ENCODE data around the gene NPM1. TPM values are rescaled to one million over a fixed set of nuclear protein-coding genes. Genes with fewer than 3 reads are reported as not detected.

Gene NPM1
- total RNA-seq, 1 experiment from 2014 or later, result 2,693 TPM

DNA sequence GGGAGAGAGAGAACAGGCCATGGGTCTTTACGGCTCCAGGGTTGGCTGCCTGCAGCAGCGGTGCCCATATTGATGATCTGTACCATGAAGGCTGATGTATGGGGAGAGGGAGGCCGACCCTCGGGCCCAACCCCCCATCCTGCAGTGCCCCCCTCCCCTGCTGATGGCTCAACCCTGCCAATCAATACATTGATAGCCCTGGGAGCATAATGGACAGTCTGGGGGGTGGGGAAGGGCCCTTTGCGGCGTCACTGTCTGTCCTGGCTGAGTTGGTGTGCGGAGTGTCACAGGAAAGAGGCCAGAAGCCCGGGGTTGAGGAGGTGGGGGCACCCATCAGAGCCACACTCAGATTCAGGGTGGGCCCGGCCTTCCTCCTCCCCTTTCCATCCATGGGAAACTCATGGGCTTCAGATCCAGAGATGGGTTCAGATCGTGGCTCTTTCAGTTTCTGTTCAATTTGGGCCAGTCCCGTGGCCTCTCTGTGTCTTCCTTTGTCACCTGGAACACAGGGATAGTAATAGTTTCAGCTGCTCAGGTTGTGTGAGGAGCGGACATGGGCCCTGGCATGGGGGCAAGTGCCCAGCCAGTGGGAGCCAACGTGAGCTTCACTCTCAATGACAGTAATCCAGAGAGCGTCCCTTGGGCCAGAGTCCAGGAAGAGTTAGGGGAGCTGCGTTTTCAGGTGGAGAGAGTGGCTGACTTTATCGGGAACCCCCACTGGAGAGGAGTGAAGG, 41.3 kb downstream of the NPM1 start:
- Histone ChIP-seq H2AFZ (ENCODE audit: low read depth, low read length, poor library complexity, severe bottlenecking) (no peak overlapping the region), H3K9me3 (ENCODE audit: control insufficient read depth in 1 of 2, insufficient read depth in 1 of 2, low read depth in 1 of 2, low read length in 2 of 2) (no peaks in the 10 kb centered on the region), H3K79me2 (ENCODE audit: insufficient read depth, low read length) (no peaks in the 10 kb centered on the region), H3K27me3 (ENCODE audit: insufficient read depth, low read length) (no peaks in the 10 kb centered on the region), H3K27ac (ENCODE audit: low read depth, low read length) (no peak overlapping the region), H4K20me1 (ENCODE audit: insufficient read depth) (no peaks in the 10 kb centered on the region), H3K4me1 (ENCODE audit: control insufficient read depth in 1 of 2, insufficient read depth in 2 of 2, low read length in 2 of 2) (peaks cover 9 to 12% of the 10 kb centered on the region in 2 experiments), H3K4me2 (ENCODE audit: low read length) (no peak overlapping the region), H3K9me2 (ENCODE audit: insufficient read depth) (no peaks in the 10 kb centered on the region), H3K36me3 (ENCODE audit: control insufficient read depth in 1 of 2, insufficient read depth in 2 of 2, low read length in 2 of 2) (no peaks in the 10 kb centered on the region), H3K9ac (ENCODE audit: low read length) (no peak overlapping the region), H3K4me3 (replicated peaks in 1 of 2; ENCODE audit: low read depth in 1 of 2, low read length in 2 of 2) (no peak overlapping the region)
- CTCF ChIA-PET, result no interaction called here
- intact Hi-C loops (cut with micrococcal nuclease), result no loop called here
- BruUV-seq (replicated peaks), result no TSS peak
- ATAC-seq (no peak), DNase-seq (ENCODE audit: low read depth, low spot score) (no peak)
- TF ChIP-seq, protein P1, sequence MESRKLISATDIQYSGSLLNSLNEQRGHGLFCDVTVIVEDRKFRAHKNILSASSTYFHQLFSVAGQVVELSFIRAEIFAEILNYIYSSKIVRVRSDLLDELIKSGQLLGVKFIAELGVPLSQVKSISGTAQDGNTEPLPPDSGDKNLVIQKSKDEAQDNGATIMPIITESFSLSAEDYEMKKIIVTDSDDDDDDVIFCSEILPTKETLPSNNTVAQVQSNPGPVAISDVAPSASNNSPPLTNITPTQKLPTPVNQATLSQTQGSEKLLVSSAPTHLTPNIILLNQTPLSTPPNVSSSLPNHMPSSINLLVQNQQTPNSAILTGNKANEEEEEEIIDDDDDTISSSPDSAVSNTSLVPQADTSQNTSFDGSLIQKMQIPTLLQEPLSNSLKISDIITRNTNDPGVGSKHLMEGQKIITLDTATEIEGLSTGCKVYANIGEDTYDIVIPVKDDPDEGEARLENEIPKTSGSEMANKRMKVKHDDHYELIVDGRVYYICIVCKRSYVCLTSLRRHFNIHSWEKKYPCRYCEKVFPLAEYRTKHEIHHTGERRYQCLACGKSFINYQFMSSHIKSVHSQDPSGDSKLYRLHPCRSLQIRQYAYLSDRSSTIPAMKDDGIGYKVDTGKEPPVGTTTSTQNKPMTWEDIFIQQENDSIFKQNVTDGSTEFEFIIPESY (IDR thresholded peaks at IDR 0.05; ENCODE audit: extremely low read depth, insufficient replicate concordance, low read length), result no peak
- TF ChIP-seq, protein P2, sequence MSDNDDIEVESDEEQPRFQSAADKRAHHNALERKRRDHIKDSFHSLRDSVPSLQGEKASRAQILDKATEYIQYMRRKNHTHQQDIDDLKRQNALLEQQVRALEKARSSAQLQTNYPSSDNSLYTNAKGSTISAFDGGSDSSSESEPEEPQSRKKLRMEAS (IDR thresholded peaks at IDR 0.05), result no peak
- TF ChIP-seq EZH2phosphoT487 (IDR thresholded peaks at IDR 0.05; ENCODE audit: borderline replicate concordance) (no peak), JUND (IDR thresholded peaks at IDR 0.05) (no peak), ZFX (IDR thresholded peaks at IDR 0.05) (no peak), EZH2 (IDR thresholded peaks at IDR 0.05) (no peak), CBX3 (IDR thresholded peaks at IDR 0.05; ENCODE audit: low read depth) (no peak), TCF7L2 (IDR thresholded peaks at IDR 0.05; ENCODE audit: borderline replicate concordance, extremely low read depth, insufficient read depth, insufficient read length) (no peak)
- TF ChIP-seq, protein P3, sequence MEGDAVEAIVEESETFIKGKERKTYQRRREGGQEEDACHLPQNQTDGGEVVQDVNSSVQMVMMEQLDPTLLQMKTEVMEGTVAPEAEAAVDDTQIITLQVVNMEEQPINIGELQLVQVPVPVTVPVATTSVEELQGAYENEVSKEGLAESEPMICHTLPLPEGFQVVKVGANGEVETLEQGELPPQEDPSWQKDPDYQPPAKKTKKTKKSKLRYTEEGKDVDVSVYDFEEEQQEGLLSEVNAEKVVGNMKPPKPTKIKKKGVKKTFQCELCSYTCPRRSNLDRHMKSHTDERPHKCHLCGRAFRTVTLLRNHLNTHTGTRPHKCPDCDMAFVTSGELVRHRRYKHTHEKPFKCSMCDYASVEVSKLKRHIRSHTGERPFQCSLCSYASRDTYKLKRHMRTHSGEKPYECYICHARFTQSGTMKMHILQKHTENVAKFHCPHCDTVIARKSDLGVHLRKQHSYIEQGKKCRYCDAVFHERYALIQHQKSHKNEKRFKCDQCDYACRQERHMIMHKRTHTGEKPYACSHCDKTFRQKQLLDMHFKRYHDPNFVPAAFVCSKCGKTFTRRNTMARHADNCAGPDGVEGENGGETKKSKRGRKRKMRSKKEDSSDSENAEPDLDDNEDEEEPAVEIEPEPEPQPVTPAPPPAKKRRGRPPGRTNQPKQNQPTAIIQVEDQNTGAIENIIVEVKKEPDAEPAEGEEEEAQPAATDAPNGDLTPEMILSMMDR (IDR thresholded peaks at IDR 0.05 in 2 of 3, conservative IDR thresholded peaks at IDR 0.05 in 1 of 3; ENCODE audit: borderline replicate concordance in 1 of 3, insufficient read depth in 1 of 3, low read depth in 2 of 3, low read length in 2 of 3), result no peak
- RAD21 ChIA-PET (ENCODE audit: low non-redundant PET in 1 of 2, low total read pairs in 2 of 2, uncharacterized antibody in 2 of 2, unreplicated experiment in 2 of 2), result no interaction called here
- POLR2A ChIA-PET, result interaction anchor here (0.7 kb wide), 1 partner anchor 11 kb away, joined by 3 read pairs; no protein-coding TSS in a partner anchor
